OCI-LY1 (cell line): ENCODE measurements around the gene PEX26.

Experiments
- EZH2 ChIP-seq: fragments of 200-600 bp; sonication (generic), shearing (Covaris generic); IDR thresholded peaks from 2 replicates; pipeline ENCODE4 v1.8.0; 2017; ENCODE audit warnings: borderline replicate concordance, mixed run types, mild to moderate bottlenecking, antibody characterized with exemption, low read length, moderate library complexity, mixed read lengths
- TF ChIP-seq, protein P1 (sequence below): fragments of 200-600 bp; sonication (generic), shearing (Covaris generic); IDR thresholded peaks from 2 replicates; pipeline ENCODE4 v1.5.1; 2017; ENCODE audit warnings: mild to moderate bottlenecking, antibody characterized with exemption, low read length, moderate library complexity, mixed read lengths

DNA sequence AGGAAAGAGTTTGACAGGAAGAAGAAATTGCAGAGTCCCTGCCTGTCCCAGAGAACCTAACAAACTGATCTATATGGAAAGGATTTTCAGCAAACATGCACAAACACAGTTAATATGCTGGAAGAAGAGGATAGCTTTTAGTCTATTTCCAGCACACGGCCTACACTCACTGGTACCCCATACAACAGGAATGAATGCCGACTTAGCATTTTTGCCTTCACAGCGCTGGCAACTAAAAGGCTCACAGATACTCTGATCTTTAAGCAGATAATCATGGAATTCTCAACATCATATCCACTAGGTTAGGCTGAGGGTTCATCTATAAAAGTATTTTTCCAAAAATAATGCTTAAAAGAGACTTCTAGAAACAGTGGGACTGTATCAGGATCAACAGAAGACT, 23.0 kb downstream of the PEX26 start:
- TF ChIP-seq, protein P1, sequence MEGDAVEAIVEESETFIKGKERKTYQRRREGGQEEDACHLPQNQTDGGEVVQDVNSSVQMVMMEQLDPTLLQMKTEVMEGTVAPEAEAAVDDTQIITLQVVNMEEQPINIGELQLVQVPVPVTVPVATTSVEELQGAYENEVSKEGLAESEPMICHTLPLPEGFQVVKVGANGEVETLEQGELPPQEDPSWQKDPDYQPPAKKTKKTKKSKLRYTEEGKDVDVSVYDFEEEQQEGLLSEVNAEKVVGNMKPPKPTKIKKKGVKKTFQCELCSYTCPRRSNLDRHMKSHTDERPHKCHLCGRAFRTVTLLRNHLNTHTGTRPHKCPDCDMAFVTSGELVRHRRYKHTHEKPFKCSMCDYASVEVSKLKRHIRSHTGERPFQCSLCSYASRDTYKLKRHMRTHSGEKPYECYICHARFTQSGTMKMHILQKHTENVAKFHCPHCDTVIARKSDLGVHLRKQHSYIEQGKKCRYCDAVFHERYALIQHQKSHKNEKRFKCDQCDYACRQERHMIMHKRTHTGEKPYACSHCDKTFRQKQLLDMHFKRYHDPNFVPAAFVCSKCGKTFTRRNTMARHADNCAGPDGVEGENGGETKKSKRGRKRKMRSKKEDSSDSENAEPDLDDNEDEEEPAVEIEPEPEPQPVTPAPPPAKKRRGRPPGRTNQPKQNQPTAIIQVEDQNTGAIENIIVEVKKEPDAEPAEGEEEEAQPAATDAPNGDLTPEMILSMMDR: no peak
- no peak for TF ChIP-seq EZH2
